Right ventricle myocardium superior (tissue), 1 donor: ENCODE measurements around the gene TNRC6B. TPM values are rescaled to one million over a fixed set of nuclear protein-coding genes. Genes with fewer than 3 reads are reported as not detected.
A peak's percentile ranks its signal among the peaks of the same experiment; 100 is the strongest.
"Not testable (repeated sequence)": the region's sequence is repeated elsewhere in the genome, so short reads cannot be mapped to it uniquely, and the experiment has no call there.

ENCODE experiments used
- ATAC-seq: fragments of 200-7000 bp; cut with Tn5 transposase; one replicate; pipeline ENCODE4 v1.9.1; 2020; ENCODE audit warnings: mild to moderate bottlenecking; ENCODE audit not compliant: poor library complexity
- DNase-seq: peaks from one replicate; pipeline ENCODE4 v3.0.0-alpha.2; 2020
- intact Hi-C: fragments of 100-400 bp; cut with DNase I; formaldehyde crosslinking; loops from one replicate; pipeline ENCODE4 v1.11.2; 2022
- long read RNA-seq: library from polyadenylated mRNA; unstranded; transcript quantifications from one replicate; pipeline ENCODE4 v2.0.0, GENCODE V29; 2021
- total RNA-seq: library from RNA; stranded (reverse); fragmentation: NEBNext Ultra II Directional; extraction: Animal tissue kit (Norgen Biotek cat#: 25700); gene quantifications from one replicate; pipeline ENCODE4 v1.2.1, GENCODE V29; 2021
- donor health status: DM: no; HTN: yes; CAD: no; lungs with severe emphysema.

Gene TNRC6B
- total RNA-seq = 37.5 TPM
- long read RNA-seq, full-length matches to known transcripts = 1 of 26 reads
- long read RNA-seq, partial matches to known transcripts = 20 of 26 reads
- long read RNA-seq, other reads (novel, unspliced or antisense) = 5 of 26 reads

DNA sequence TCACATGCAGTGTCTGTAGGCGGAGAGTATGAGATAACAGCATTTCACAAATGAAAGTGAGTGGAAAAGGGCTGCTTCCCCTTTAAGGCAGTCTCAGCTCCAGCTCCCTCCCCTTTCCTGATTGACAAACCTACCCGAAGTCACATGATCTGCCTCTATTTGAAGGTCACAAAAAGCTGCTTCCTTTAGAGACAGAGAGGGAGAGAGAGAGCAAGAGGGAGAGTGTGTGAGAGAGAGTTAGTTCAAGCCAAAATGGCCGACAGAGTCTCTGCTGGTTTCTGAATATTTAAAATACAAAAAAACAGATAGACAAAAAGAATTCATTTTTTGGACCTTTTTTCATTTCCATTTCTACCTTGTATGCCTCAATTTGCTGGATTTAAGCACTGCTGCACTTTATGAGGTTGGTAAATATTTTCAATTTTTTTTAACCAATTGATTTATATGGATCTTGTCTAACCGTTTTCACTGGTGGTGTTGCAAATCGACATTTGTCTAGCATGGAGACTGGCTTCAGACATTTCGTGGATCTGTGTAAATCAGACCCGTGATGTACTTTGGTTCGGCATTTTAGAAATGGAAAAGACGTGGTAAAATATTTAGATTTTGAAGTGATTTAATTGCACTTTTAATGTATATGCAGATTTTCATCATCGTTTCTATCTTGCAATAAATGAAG lies at the start of gene TNRC6B:
Gene TNRC6B, plus strand, starts transcription at position 188 of the 679 bp plus-strand sequence. Its CDS starts 211 bp downstream, at position 399.
- peak; percentile 97 for ATAC-seq
- intact Hi-C loops = no loop called here
- DNase-seq = peak; percentile 45

DNA sequence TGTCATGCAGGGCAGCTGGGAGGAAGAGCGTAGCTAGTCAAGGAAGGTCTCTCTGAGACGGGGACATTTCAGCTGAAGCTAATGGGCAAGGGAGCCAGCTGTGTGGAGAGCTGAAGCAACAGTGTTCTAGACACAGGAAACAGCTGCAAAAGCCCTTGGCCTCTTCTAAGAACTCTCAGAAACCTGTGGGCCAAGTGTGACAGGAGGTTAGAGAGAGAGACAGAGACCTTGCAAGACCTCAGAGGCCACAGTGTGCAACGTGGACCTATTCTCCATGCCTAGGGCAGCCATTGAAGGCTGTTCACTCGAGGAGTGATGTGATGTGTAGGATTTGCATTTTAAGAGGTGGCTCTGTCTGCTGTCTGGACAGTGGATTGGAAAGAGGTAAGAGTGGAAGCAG lies 48.7 kb upstream of the TNRC6B start:
- intact Hi-C loops = no loop called here
- no peak for DNase-seq
- peak; percentile 29 for ATAC-seq

DNA sequence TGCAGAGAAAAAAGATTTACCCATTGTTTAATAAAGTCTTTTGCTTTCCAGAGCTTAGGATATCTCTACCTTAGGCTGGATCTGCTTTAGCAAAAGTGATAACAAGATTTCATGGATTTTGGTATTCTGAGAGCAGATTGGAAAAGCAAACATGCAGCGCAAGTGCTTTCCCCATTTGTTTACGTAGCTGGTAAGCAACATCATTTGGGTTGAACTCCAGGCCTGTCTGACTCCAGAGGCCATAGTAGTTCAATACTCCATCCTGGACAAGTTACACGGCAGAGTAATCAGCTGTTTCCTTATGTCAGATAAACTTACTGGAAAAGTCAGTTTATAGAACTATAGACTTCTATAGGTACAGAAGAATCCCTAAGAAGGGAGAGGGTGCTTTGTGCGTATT lies 40.6 kb upstream of the TNRC6B start:
- intact Hi-C loops = no loop called here
- ATAC-seq (no peak), DNase-seq (no peak)

- ATAC-seq = no peak
- DNase-seq = no peak
- intact Hi-C loops = no loop called here
Measured at GRCh38 chr22:40138866-40139265, 38.9 kb upstream of the TNRC6B start.

GRCh38 chr22:40147388-40148176 lies 30.1 kb upstream of the TNRC6B start:
- no peak for ATAC-seq
- intact Hi-C loops = no loop called here
- DNase-seq = no peak

DNA sequence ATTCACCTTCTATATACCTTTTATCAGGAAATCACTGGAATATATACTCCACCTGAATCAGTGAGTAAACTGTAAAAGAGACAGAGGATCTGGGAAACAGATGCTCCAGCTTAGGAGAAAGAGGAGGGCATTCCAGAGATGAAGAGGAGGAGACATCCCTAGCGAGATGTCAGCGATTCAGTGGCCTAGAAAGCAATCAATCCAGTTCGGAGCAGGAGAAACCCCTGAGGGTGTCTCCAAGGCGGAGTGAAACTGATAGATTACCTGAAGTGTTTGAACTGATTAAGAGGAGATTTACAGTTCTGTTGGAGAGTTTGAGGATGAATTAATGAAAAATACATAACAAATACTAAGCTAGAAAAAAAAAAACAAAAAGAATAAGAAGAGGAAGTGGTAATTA lies 24.5 kb upstream of the TNRC6B start:
- DNase-seq (no peak), ATAC-seq (no peak)
- intact Hi-C loops = no loop called here

GRCh38 chr22:40153705-40154104 lies 24.0 kb upstream of the TNRC6B start:
- DNase-seq (no peak), ATAC-seq (no peak)
- intact Hi-C loops = no loop called here

DNA sequence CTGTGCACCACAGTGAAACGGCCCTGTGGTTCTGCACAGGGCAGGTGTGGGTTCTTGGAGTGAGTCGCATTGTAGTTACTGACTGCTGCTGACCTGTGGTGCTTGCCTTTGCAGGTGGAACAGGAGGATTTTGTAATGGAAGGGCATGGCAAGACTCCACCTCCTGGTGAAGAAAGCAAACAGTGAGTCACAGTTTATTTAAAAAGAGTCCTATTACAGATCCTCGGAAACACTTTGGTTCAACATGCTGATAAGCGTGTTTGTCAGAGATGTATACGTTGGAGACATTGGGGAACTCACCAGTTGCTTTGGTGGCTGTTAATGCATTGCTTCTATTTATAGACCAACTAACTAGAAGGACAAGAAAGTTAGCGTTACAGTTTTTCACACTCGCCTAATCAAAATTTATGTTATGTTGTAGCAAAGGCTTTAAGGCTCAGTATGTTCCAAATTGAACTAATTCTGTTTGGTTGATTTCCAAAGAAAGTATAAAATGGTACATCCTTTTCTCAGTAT lies 21.7 kb upstream of the TNRC6B start:
- ATAC-seq = peak; percentile 66
- DNase-seq = no peak
- intact Hi-C loops = no loop called here

DNA sequence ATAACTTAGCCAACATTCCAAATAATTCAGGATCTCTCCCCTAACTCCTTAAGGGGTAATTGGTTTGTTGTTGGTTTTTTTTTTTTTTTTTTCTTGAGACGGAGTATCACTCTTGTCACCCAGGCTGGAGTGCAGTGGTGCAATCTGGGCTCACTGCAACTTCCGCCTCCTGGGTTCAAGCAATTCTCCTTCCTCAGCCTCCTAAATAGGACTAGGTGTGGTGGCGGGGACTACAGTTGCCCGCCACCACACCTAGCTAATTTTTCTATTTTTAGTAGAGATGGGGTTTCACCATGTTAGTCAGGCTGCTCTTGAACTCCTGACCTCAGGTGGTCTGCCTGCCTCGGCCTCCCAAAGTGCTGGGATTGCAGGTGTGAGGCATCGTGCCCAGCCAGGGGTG lies 21.0 kb upstream of the TNRC6B start:
- ATAC-seq, DNase-seq, intact Hi-C loops: not testable (repeated sequence)

DNA sequence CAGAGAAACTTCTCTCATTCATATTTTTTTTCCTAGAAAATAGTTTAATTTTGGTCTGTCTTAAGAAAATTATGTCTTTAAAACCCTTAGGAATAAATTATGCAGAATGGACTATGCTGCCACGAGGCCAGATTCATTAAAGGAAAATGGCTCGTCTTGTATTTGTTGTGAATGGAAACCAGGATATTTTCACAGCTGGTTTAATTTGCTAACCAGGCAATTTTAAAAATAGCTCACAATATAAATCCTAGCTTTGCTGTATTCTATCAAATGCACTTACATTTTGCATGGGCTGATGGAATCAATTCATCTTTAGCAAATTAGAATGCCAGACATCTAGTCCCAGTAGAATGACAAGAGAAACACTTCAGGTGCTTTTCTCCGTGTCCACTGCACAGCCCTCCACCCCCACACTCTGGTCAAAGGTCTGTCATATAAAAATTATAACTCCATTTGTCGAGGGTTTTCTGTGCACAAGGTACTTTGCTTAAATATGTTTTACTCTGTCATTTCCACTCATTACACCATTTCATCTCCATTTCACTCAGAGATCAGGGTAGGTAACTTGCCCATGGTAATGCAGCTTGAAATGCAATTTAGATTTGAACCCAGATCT lies 20.3 kb upstream of the TNRC6B start:
- ATAC-seq = no peak
- DNase-seq = no peak
- intact Hi-C loops = no loop called here

- ATAC-seq (no peak), DNase-seq (no peak)
- intact Hi-C loops = no loop called here
Measured at GRCh38 chr22:40161194-40161593, 16.5 kb upstream of the TNRC6B start.

- DNase-seq, intact Hi-C loops, ATAC-seq: not testable (repeated sequence)
Measured at GRCh38 chr22:40165537-40165936, 12.2 kb upstream of the TNRC6B start.

- intact Hi-C loops = no loop called here
- no peak for DNase-seq
- no peak for ATAC-seq
Measured at GRCh38 chr22:40175611-40176244, 2.0 kb upstream of the TNRC6B start.

DNA sequence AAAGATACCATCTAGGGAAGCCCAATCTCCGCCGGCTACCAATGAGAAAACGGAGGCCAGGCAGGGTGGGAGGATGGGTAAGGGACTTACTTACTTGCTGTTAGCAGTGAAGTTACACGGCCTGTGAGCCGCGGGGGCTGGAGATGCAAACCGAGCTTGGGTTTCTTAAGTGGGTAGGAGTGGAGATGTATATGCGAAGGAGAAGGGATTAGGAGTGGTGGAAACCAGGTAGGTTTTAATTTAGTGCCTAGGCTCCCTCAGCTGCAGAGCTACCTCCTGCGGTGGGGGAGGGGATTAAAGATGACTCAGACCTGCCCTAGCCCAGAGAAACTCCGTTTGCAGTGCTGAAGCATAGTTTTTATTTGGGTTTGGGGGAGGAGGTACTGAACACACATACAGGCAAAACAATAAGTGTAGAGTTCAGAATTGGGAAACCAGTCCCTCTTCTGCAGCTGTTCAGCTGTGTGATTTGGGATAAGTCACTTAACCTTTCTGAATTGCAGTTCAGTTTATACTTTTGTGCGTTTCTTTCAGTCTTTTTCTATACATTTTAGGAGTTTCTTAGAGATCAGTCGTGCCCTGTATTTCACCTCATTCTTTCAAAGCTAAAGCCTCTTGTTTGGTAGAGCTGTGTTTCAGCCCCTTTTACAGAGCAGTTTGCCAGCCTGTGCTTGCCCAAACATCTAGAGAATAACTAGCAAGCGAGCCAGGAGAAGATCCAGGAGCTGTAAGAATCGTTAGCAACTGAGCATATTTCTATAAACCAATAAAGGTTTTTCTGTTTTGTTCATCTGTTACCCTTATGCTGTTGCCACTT lies 596 bp upstream of the TNRC6B start:
- intact Hi-C loops = no loop called here
- DNase-seq (no peak), ATAC-seq (peak; percentile 18)

DNA sequence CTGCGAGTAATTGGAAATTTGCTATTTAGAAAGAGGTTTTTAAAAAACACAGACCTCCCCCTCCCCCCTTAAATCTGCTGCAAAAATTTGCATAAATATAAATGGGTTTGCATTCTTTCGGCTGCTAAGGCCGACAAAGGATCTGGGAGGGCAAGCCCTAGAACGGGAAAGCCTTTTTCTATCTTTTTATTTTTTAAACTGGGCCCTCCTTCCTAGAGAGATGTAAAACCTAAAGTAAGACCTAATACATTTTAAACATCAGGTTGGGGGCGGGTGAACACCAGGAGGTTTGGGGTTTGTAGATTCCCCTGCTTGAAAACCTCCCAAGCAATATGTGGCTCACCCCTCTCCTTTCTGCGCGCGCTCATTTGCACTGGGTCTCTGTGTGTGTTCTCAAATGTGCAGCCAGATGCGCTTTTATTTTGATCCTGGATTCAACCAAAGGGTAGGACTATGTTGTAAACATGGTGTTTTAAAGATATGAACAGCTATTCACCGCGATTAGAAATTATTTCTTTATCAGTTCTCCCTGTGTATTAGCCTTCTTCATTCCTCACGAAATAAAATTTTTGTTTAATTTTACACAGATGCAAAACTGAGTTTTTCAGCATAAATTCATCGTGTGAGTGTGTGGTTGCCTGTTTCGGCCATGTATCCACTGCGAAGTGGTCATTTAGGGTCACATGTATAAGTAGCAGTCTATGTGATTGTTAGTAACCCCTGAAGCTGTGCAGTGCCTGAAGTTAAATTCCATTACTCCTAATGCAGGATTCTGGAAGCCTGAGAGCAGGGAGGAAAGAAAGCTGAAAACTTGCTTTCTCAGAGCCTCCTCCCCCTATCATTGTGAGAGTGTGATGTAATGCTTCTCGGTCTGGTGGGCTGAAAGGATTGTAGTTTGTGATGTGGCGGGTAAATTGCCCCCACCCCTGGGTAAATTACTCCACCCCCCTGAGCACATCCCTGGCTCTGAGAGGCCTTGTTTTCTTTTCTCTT lies 988 bp downstream of the TNRC6B start:
- intact Hi-C loops = no loop called here
- DNase-seq = peak; percentile 44
- ATAC-seq = peak; percentile 59

DNA sequence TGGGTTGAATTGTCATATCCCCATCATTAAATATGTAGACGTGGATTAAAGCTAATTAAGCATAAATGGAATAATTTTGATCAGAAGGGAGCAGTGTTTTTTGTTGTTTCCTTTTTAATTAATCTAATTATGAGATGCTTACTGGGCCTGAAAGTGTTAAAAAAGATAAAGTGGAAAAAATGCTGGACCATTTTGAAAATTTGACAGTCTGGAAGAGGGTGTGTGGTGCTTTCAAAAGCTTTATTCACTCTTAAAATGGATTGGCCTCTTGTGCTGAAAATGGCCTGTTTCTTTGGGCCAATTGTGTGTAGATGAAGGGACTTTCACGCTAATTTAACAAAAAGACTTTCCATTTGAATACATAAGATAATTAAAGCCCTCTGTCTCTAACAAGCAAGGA lies 1.8 kb downstream of the TNRC6B start:
- DNase-seq = no peak
- intact Hi-C loops = no loop called here
- no peak for ATAC-seq

DNA sequence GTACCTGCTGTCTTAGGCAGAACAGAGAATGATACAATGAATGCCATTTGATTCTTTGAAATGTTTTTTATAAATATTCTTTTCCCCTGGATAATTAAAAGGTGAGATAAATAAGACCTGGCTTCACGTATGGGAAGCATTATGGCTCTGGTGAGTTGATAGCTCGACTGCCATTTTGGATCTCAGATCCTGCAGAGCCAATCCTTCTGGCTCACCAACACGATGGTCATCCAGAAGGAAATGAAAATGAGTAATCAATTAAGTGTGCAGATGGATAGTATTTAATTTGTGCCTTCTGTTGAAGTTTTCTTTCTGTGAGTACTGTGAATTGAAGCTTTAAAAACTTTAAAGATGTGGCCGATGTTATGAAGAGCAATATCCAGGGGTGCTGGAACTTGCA lies 2.7 kb downstream of the TNRC6B start:
- no peak for DNase-seq
- ATAC-seq = no peak
- intact Hi-C loops = loop anchor here (10.0 kb wide), 2 partner anchors 94 to 136 kb away; no protein-coding TSS in a partner anchor
